H1 (cell line): ENCODE results near the gene CRISPLD2. TPM values are rescaled to one million over a fixed set of nuclear protein-coding genes. Genes with fewer than 3 reads are reported as not detected.

Experiments used
- CTCF ChIA-PET: fragments of 300-600 bp; sonication (Branson Sonifier 250); formaldehyde crosslinking; loops from one replicate; lab custom pipeline; 2021; ENCODE audit not compliant: partially characterized antibody; lab: Charles Lee
- POLR2A ChIA-PET: fragments of 300-600 bp; sonication (Branson Sonifier 250); formaldehyde crosslinking; loops from one replicate; lab custom pipeline; 2021; ENCODE audit warnings: inconsistent platforms; ENCODE audit not compliant: partially characterized antibody; lab: Charles Lee
- DNase-seq, 2 experiments: peaks; one replicate each; pipeline versions ENCODE4 v3.0.0 to v3.0.0-alpha.2; 2010 to 2022; ENCODE audit warnings: low spot score in 2 of 2, low read depth in 1 of 2, mixed read lengths in 1 of 2
- FAIRE-seq: peaks from 2 replicates; lab custom pipeline; 2011; peaks lifted over from hg19 to GRCh38; lab: Jason Lieb, UNC
- H2AFZ ChIP-seq: 2 replicates; pipeline ENCODE4 v1.8.1; 2012; ENCODE audit warnings: low read length, inconsistent platforms
- H2AK5ac ChIP-seq: 2 replicates; pipeline ENCODE4 v1.6.1; 2013; ENCODE audit warnings: low read depth, low read length
- H2BK120ac ChIP-seq: replicated peaks from 2 replicates; pipeline ENCODE3; 2013; ENCODE audit warnings: low read depth, low read length, inconsistent platforms
- H2BK12ac ChIP-seq: 2 replicates; pipeline ENCODE4 v1.6.1; 2013; ENCODE audit warnings: low read depth, low read length
- H2BK15ac ChIP-seq: 2 replicates; pipeline ENCODE4 v1.6.1; 2013; ENCODE audit warnings: low read length
- H2BK20ac ChIP-seq: 2 replicates; pipeline ENCODE4 v1.6.1; 2013; ENCODE audit warnings: low read length
- H2BK5ac ChIP-seq: 2 replicates; pipeline ENCODE4 v1.6.1; 2013; ENCODE audit warnings: low read depth, low read length
- H3K14ac ChIP-seq: 2 replicates; pipeline ENCODE4 v1.6.1; 2013; ENCODE audit warnings: inconsistent platforms; ENCODE audit not compliant: insufficient read length
- H3K18ac ChIP-seq: 2 replicates; pipeline ENCODE4 v1.6.1; 2013; ENCODE audit warnings: low read length; ENCODE audit errors: extremely low read depth
- H3K23ac ChIP-seq: 2 replicates; pipeline ENCODE4 v1.6.1; 2013; ENCODE audit warnings: inconsistent platforms; ENCODE audit not compliant: insufficient read length
- H3K23me2 ChIP-seq: 2 replicates; pipeline ENCODE4 v1.6.1; 2013; ENCODE audit warnings: low read depth, low read length
- H3K27ac ChIP-seq: 2 replicates; pipeline ENCODE4 v1.6.1; 2011; ENCODE audit warnings: low read depth, low read length, inconsistent platforms
- H3K27me3 ChIP-seq, 4 experiments: replicated peaks in 1 of 4; 1 replicate in 1 of 4; 2 replicates in 3 of 4; pipeline versions ENCODE4 v1.6.1 to v1.8.1; 2011 to 2013; ENCODE audit warnings: low read length in 3 of 4, mild to moderate bottlenecking in 3 of 4, inconsistent platforms in 2 of 4, mixed read lengths in 2 of 4, moderate library complexity in 1 of 4; ENCODE audit not compliant: control insufficient read depth in 3 of 4, insufficient read depth in 3 of 4; ENCODE audit errors: extremely low read depth in 1 of 4
- H3K36me3 ChIP-seq, 4 experiments: 2 replicates each; pipeline versions ENCODE4 v1.6.1 to v1.8.1; 2011 to 2013; ENCODE audit warnings: mild to moderate bottlenecking in 4 of 4, low read length in 3 of 4, moderate library complexity in 2 of 4, control low read depth in 1 of 4, inconsistent platforms in 1 of 4; ENCODE audit not compliant: insufficient read depth in 4 of 4, control insufficient read depth in 2 of 4
- H3K4ac ChIP-seq: replicated peaks from 2 replicates; pipeline ENCODE3; 2013; ENCODE audit warnings: low read length, low read depth, mixed read lengths, inconsistent platforms; ENCODE audit not compliant: insufficient read length
- H3K4me1 ChIP-seq, 4 experiments: replicated peaks in 1 of 4; 1 replicate in 1 of 4; 2 replicates in 3 of 4; pipeline versions ENCODE4 v1.6.1 to v1.8.1; 2011 to 2013; ENCODE audit warnings: low read length in 3 of 4, inconsistent platforms in 2 of 4, mixed read lengths in 1 of 4; ENCODE audit not compliant: insufficient read depth in 4 of 4, control insufficient read depth in 3 of 4
- H3K4me2 ChIP-seq, 2 experiments: 2 replicates each; pipeline versions ENCODE4 v1.6.1 to v1.8.1; 2011 to 2013; ENCODE audit warnings: low read depth in 2 of 2, low read length in 2 of 2, control low read depth in 1 of 2, inconsistent platforms in 1 of 2, mild to moderate bottlenecking in 1 of 2; ENCODE audit not compliant: insufficient read depth in 1 of 2
- H3K4me3 ChIP-seq, 4 experiments: fragments of 200-600, 300-600 bp in 1 of 4; sonication (generic), shearing (Covaris generic), sonication (Bioruptor Twin) in 1 of 4; 2 replicates each; pipeline versions ENCODE4 v1.5.1 to v1.8.1; 2011 to 2016; ENCODE audit warnings: low read length in 4 of 4, low read depth in 3 of 4, control low read depth in 2 of 4, inconsistent platforms in 2 of 4, mild to moderate bottlenecking in 2 of 4, mixed read lengths in 1 of 4, moderate library complexity in 1 of 4; ENCODE audit not compliant: insufficient read depth in 2 of 4; ENCODE audit errors: extremely low read depth in 1 of 4
- H3K56ac ChIP-seq: replicated peaks from 2 replicates; pipeline ENCODE3; 2013; ENCODE audit warnings: low read depth, mild to moderate bottlenecking, mixed read lengths, low read length, inconsistent platforms; ENCODE audit not compliant: insufficient read length
- H3K79me1 ChIP-seq: 2 replicates; pipeline ENCODE4 v1.6.1; 2013; ENCODE audit warnings: low read depth, low read length, control low read depth
- H3K79me2 ChIP-seq, 2 experiments: 2 replicates each; pipeline versions ENCODE4 v1.6.1 to v1.8.1; 2012 to 2013; ENCODE audit warnings: low read length in 2 of 2, mild to moderate bottlenecking in 2 of 2, inconsistent platforms in 1 of 2; ENCODE audit not compliant: insufficient read depth in 2 of 2, control insufficient read depth in 1 of 2
- H3K9ac ChIP-seq, 4 experiments: replicated peaks in 1 of 4; 1 replicate in 1 of 4; 2 replicates in 3 of 4; pipeline versions ENCODE4 v1.6.1 to v1.8.1; 2011 to 2013; ENCODE audit warnings: low read depth in 3 of 4, low read length in 3 of 4, control low read depth in 2 of 4, mild to moderate bottlenecking in 2 of 4, moderate library complexity in 2 of 4, inconsistent platforms in 1 of 4; ENCODE audit errors: extremely low read depth in 1 of 4
- H3K9me3 ChIP-seq, 2 experiments: 2 replicates each; pipeline versions ENCODE4 v1.6.1 to v1.8.1; 2012 to 2013; ENCODE audit warnings: mild to moderate bottlenecking in 2 of 2, moderate library complexity in 2 of 2, control low read depth in 1 of 2, inconsistent platforms in 1 of 2, low read depth in 1 of 2, low read length in 1 of 2, mixed read lengths in 1 of 2; ENCODE audit not compliant: insufficient read depth in 2 of 2
- H4K20me1 ChIP-seq, 2 experiments: replicated peaks in 1 of 2; 2 replicates each; pipeline versions ENCODE3 to v1.8.1; 2011 to 2013; ENCODE audit warnings: inconsistent platforms in 2 of 2, low read length in 2 of 2, mild to moderate bottlenecking in 1 of 2; ENCODE audit not compliant: insufficient read depth in 2 of 2, control insufficient read depth in 1 of 2
- H4K5ac ChIP-seq: 2 replicates; pipeline ENCODE4 v1.6.1; 2013; ENCODE audit warnings: low read length, low read depth, mixed read lengths, inconsistent platforms; ENCODE audit not compliant: insufficient read length
- H4K8ac ChIP-seq: 2 replicates; pipeline ENCODE4 v1.8.0; 2013; ENCODE audit warnings: mild to moderate bottlenecking, moderate library complexity, low read length, inconsistent platforms; ENCODE audit not compliant: insufficient read depth; ENCODE audit errors: extremely low read depth
- H4K91ac ChIP-seq: replicated peaks from 2 replicates; pipeline ENCODE3; 2013; ENCODE audit warnings: low read length, mixed read lengths, inconsistent platforms; ENCODE audit not compliant: insufficient read length
- CBX5 ChIP-seq: fragments of 300-800, 300-1000 bp; sonication (generic); IDR thresholded peaks from 2 replicates; pipeline ENCODE4 v1.7.1; 2016; ENCODE audit warnings: antibody characterized with exemption, low read length, low read depth
- CBX8 ChIP-seq: fragments of 300-800, 300-1000 bp; sonication (generic); IDR thresholded peaks from 2 replicates; pipeline ENCODE4 v1.7.1; 2016; ENCODE audit warnings: low read depth, low read length, borderline replicate concordance
- JUN ChIP-seq: IDR thresholded peaks from 2 replicates; pipeline ENCODE4 v1.6.1; 2011; ENCODE audit warnings: low read depth, mild to moderate bottlenecking, improper control_type of control experiment, low read length
- KDM4A ChIP-seq: IDR thresholded peaks from one replicate; pipeline ENCODE4 v1.7.1; 2012; ENCODE audit warnings: low read depth, mild to moderate bottlenecking, moderate library complexity, low read length, inconsistent platforms; ENCODE audit not compliant: severe bottlenecking
- POLR2A ChIP-seq, 2 experiments: IDR thresholded peaks; 1 replicate in 1 of 2; 2 replicates in 1 of 2; pipeline ENCODE4 v1.6.1; 2011; ENCODE audit warnings: low read depth in 2 of 2, low read length in 2 of 2, mild to moderate bottlenecking in 2 of 2; ENCODE audit errors: control extremely low read depth in 1 of 2
- TAF7 ChIP-seq: optimal IDR thresholded peaks from 2 replicates; pipeline ENCODE3; 2011; ENCODE audit warnings: low read depth, mild to moderate bottlenecking, inconsistent platforms, low read length, moderate library complexity, borderline replicate concordance
- WGBS, 2 experiments: shearing (Covaris generic) in 1 of 2; methylation state at CpG; one replicate each; pipeline versions ENCODE4 v1.1.6 to v1.1.7; 2013 to 2015; ENCODE audit warnings: low lambda C conversion rate in 2 of 2, mixed read lengths in 2 of 2, inconsistent platforms in 1 of 2, low coverage in 1 of 2, missing lambda C conversion rate in 1 of 2; ENCODE audit not compliant: insufficient replicate concordance in 2 of 2, insufficient coverage in 1 of 2, insufficient read length in 1 of 2; ENCODE audit errors: extremely low coverage in 1 of 2, missing lambda C conversion rate in 1 of 2; 5-methylcytosine and 5-hydroxymethylcytosine counted together
- polyA plus RNA-seq, 7 experiments: library from polyadenylated mRNA; depleted of rRNA in 3 of 7; stranded (reverse) in 5 of 7; unstranded in 2 of 7; fragments of >200 nt in 5 of 7; fragments of 200-250 nt in 2 of 7; gene quantifications; 1 replicate in 5 of 7; 2 replicates in 1 of 7; 4 replicates in 1 of 7; pipeline versions ENCODE4 v1.2.1 to v1.2.3, GENCODE V29; 2011 to 2013; ENCODE audit warnings: missing spikeins in 2 of 7, mixed read lengths in 2 of 7
- total RNA-seq: library from RNA; stranded (reverse); fragmentation: NEBNext Ultra II Directional; extraction: Animal tissue kit (Norgen Biotek cat#: 25700); gene quantifications from 2 replicates; pipeline ENCODE4 v1.2.1, GENCODE V29; 2021
- TF ChIP-seq, protein P1 (sequence below): IDR thresholded peaks from 2 replicates; pipeline ENCODE4 v1.6.1; 2012; ENCODE audit warnings: inconsistent platforms

The CRISPLD2 gene
- total and polyA plus RNA-seq, 2 of the 8 experiments (the other 6 are each of a cell fraction or from before 2014, with no cell fraction given), result 2.7 to 5.1 TPM

DNA sequence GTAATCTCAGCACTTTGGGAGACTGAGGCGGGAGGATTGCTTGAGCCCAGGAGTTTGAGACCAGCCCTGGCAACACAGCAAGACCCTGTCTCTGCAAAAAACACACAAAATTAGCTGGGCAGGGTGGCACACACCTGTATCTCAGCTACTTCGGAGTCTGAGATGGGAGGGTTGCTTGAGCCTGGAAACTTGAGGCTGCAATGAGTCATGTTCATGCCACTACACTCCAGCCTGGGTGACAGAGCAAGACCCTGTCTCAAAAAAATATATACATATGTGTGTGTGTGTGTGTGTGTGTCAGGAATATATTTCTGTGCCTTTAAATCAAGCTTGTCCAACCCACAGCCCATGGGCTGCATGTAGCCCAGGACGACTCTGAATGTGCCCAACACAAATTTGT lies 55.2 kb downstream of the CRISPLD2 start:
- Histone ChIP-seq H2BK5ac (no peak overlapping the region), H3K23me2 (no peaks in the 10 kb centered on the region), H3K56ac (no peak overlapping the region), H2AK5ac (no peak overlapping the region), H3K4me1 (peaks cover 0 to 3% (median 0%) of the 10 kb centered on the region in 4 experiments; a peak in 1 of 7 replicates), H2BK15ac (no peak overlapping the region), H3K4me3 (no peak overlapping the region), H3K79me2 (no peaks in the 10 kb centered on the region), H2BK120ac (no peak overlapping the region), H2BK12ac (no peak overlapping the region), H3K18ac (no peak overlapping the region), H2BK20ac (no peak overlapping the region), H3K4ac (no peak overlapping the region), H3K36me3 (no peaks in the 10 kb centered on the region; a peak in 1 of 8 replicates), H4K20me1 (peaks cover 0 to 1% of the 10 kb centered on the region in 2 experiments), H2AFZ (no peak overlapping the region), H4K8ac (no peak overlapping the region), H3K27me3 (no peaks in the 10 kb centered on the region), H3K9me3 (no peaks in the 10 kb centered on the region), H3K27ac (no peak overlapping the region), H3K14ac (no peak overlapping the region), H4K91ac (no peak overlapping the region), H3K79me1 (no peaks in the 10 kb centered on the region), H3K9ac (no peak overlapping the region), H3K23ac (no peak overlapping the region), H4K5ac (no peak overlapping the region), H3K4me2 (no peak overlapping the region)
- DNase-seq (no peak), FAIRE-seq (no peak)
- WGBS, 2 experiments, result 92% methylated on average over 3 of the region's 3 CpGs; no CpG with 5 or more reads in 1 of the 2 experiments
- CTCF ChIA-PET, result interaction anchor here (0.6 to 1.6 kb wide), 5 partner anchors 11 to 201 kb away, joined by 3 to 5 read pairs (median 4); no protein-coding TSS in a partner anchor
- POLR2A ChIA-PET, result no interaction called here
- no peak for TF ChIP-seq KDM4A
- TF ChIP-seq CBX5, result no peak
- no peak for TF ChIP-seq JUN
- no peak for TF ChIP-seq TAF7
- TF ChIP-seq, protein P1, sequence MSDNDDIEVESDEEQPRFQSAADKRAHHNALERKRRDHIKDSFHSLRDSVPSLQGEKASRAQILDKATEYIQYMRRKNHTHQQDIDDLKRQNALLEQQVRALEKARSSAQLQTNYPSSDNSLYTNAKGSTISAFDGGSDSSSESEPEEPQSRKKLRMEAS, result no peak
- no peak for TF ChIP-seq POLR2A (IDR thresholded peaks at IDR 0.05; ENCODE audit: control extremely low read depth in 1 of 2, low read depth in 2 of 2, low read length in 2 of 2)
- no peak for TF ChIP-seq CBX8
